SU-DHL-6 (cell line): ENCODE data around the gene PDE9A.
"Not testable (repeated sequence)": the region's sequence is repeated elsewhere in the genome, so short reads cannot be mapped to it uniquely, and the experiment has no call there.

ENCODE experiments used
- H2AFZ ChIP-seq: fragments of 200-600 bp; sonication (generic); 2 replicates; pipeline ENCODE4 v1.6.1; 2014; ENCODE audit warnings: low read depth, mild to moderate bottlenecking, moderate library complexity, mixed read lengths, antibody characterized with exemption, low read length; ENCODE audit not compliant: severe bottlenecking
- H3F3A ChIP-seq: fragments of 200-600 bp; shearing (Covaris generic); 2 replicates; pipeline ENCODE4 v1.6.0; 2016; ENCODE audit warnings: antibody characterized with exemption, mild to moderate bottlenecking; ENCODE audit not compliant: insufficient read depth
- H3K27ac ChIP-seq: fragments of 200-600 bp; sonication (generic); 2 replicates; pipeline ENCODE4 v1.5.1; 2016; ENCODE audit warnings: low read depth, mild to moderate bottlenecking, low read length, moderate library complexity, mixed read lengths
- H3K27me3 ChIP-seq: fragments of 200-600 bp; sonication (generic), shearing (Covaris generic); 2 replicates; pipeline ENCODE4 v1.6.0; 2014; ENCODE audit warnings: mild to moderate bottlenecking, low read length
- H3K36me3 ChIP-seq: fragments of 200-600 bp; sonication (generic); 2 replicates; pipeline ENCODE4 v1.6.1; 2014; ENCODE audit warnings: mild to moderate bottlenecking, low read length, mixed read lengths
- H3K4me2 ChIP-seq: fragments of 300-600, 200-600 bp; shearing (Covaris generic), sonication (generic); 2 replicates; pipeline ENCODE4 v1.6.0; 2014; ENCODE audit warnings: low read length, low read depth, mild to moderate bottlenecking; ENCODE audit not compliant: poor library complexity, severe bottlenecking
- H3K4me3 ChIP-seq: fragments of 200-600 bp; sonication (generic); 2 replicates; pipeline ENCODE4 v1.5.1; 2014; ENCODE audit warnings: antibody characterized with exemption, low read length, mild to moderate bottlenecking, mixed read lengths; ENCODE audit not compliant: insufficient read depth, poor library complexity, severe bottlenecking
- H3K79me2 ChIP-seq: fragments of 200-600 bp; sonication (generic); 2 replicates; pipeline ENCODE4 v1.6.1; 2014; ENCODE audit warnings: mild to moderate bottlenecking, low read length, moderate library complexity; ENCODE audit not compliant: insufficient read depth
- H3K9ac ChIP-seq: fragments of 200-600 bp; sonication (generic); 2 replicates; pipeline ENCODE4 v1.7.0; 2014; ENCODE audit warnings: mild to moderate bottlenecking, low read length
- H3K9me2 ChIP-seq: fragments of 200-600 bp; sonication (generic); replicated peaks from 2 replicates; pipeline ENCODE4 v1.6.1; 2014; ENCODE audit warnings: low read length; ENCODE audit not compliant: insufficient read depth
- H3K9me3 ChIP-seq: fragments of 200-600 bp; sonication (generic); 2 replicates; pipeline ENCODE4 v1.6.1; 2014; ENCODE audit warnings: low read length, mixed read lengths; ENCODE audit not compliant: insufficient read depth
- H4K20me1 ChIP-seq: fragments of 200-600 bp; sonication (generic); 2 replicates; pipeline ENCODE4 v1.6.1; 2014; ENCODE audit warnings: low read depth, mild to moderate bottlenecking, antibody characterized with exemption, low read length, moderate library complexity, mixed read lengths
- CTCF ChIP-seq: fragments of 200-600 bp; sonication (generic); IDR thresholded peaks from one replicate; pipeline ENCODE4 v1.5.1; 2017; ENCODE audit warnings: antibody characterized with exemption, mild to moderate bottlenecking, low read length, moderate library complexity; ENCODE audit not compliant: insufficient read depth, poor library complexity, severe bottlenecking
- EZH2phosphoT487 ChIP-seq: fragments of 200-600 bp; sonication (generic), shearing (Covaris generic); conservative IDR thresholded peaks from 2 replicates; pipeline ENCODE4 v1.6.1; 2018; ENCODE audit warnings: mild to moderate bottlenecking, antibody characterized with exemption, low read length, moderate library complexity, mixed read lengths

Gene PDE9A

GRCh38 chr21:42624936-42625335 lies 28.5 kb upstream of the PDE9A start:
- H3K27me3 ChIP-seq, result no peaks in the 10 kb centered on the region
- no peaks in the 10 kb centered on the region for H3K9me3 ChIP-seq
- H3K4me3 ChIP-seq, result no peak overlapping the region
- no peak overlapping the region for H3K4me2 ChIP-seq
- no peak overlapping the region for H3K27ac ChIP-seq
- no peaks in the 10 kb centered on the region for H3F3A ChIP-seq
- H3K79me2 ChIP-seq, result no peaks in the 10 kb centered on the region
- no peaks in the 10 kb centered on the region for H4K20me1 ChIP-seq
- no peak overlapping the region for H3K9ac ChIP-seq
- no peaks in the 10 kb centered on the region for H3K36me3 ChIP-seq
- no peaks in the 10 kb centered on the region for H3K9me2 ChIP-seq
- TF ChIP-seq CTCF, result no peak
- no peak for TF ChIP-seq EZH2phosphoT487
- H2AFZ ChIP-seq, result no peak overlapping the region

GRCh38 chr21:42626171-42626570 lies 27.2 kb upstream of the PDE9A start:
- Histone ChIP-seq H4K20me1 (no peaks in the 10 kb centered on the region), H3K9me2 (no peaks in the 10 kb centered on the region), H3K9me3 (no peaks in the 10 kb centered on the region), H3F3A (no peaks in the 10 kb centered on the region), H3K27me3 (no peaks in the 10 kb centered on the region), H2AFZ (no peak overlapping the region), H3K79me2 (no peaks in the 10 kb centered on the region), H3K27ac (no peak overlapping the region), H3K36me3 (no peaks in the 10 kb centered on the region), H3K4me2 (no peak overlapping the region), H3K4me3 (no peak overlapping the region), H3K9ac (no peak overlapping the region)
- no peak for TF ChIP-seq CTCF
- TF ChIP-seq EZH2phosphoT487, result no peak

GRCh38 chr21:42627527-42628289 lies 25.7 kb upstream of the PDE9A start:
- H3K4me3 ChIP-seq, result no peak overlapping the region
- H3K9ac ChIP-seq, result no peak overlapping the region
- no peaks in the 10 kb centered on the region for H3K9me3 ChIP-seq
- no peaks in the 10 kb centered on the region for H4K20me1 ChIP-seq
- no peaks in the 10 kb centered on the region for H3K36me3 ChIP-seq
- no peak overlapping the region for H3K27ac ChIP-seq
- no peak overlapping the region for H2AFZ ChIP-seq
- H3K4me2 ChIP-seq, result no peak overlapping the region
- H3K79me2 ChIP-seq, result no peaks in the 10 kb centered on the region
- H3F3A ChIP-seq, result no peaks in the 10 kb centered on the region
- H3K9me2 ChIP-seq, result no peaks in the 10 kb centered on the region
- no peaks in the 10 kb centered on the region for H3K27me3 ChIP-seq
- TF ChIP-seq EZH2phosphoT487 (no peak), CTCF (no peak)

GRCh38 chr21:42628466-42629061 lies 24.9 kb upstream of the PDE9A start:
- not testable (repeated sequence) for H3K9me2 ChIP-seq, H3K27me3 ChIP-seq, H3F3A ChIP-seq, H3K27ac ChIP-seq, H3K79me2 ChIP-seq, H4K20me1 ChIP-seq, H3K9ac ChIP-seq, H3K9me3 ChIP-seq, H3K4me3 ChIP-seq, H2AFZ ChIP-seq, H3K4me2 ChIP-seq, H3K36me3 ChIP-seq
